Ecto neural progenitor cell (in vitro differentiated cells): ENCODE results near the gene CIB4.

Experiments used
- DNase-seq: peaks from one replicate; pipeline ENCODE4 v3.0.0-alpha.2; 2018; ENCODE audit warnings: low spot score

The CIB4 gene

GRCh38 chr2:26550276-26551015, 90.7 kb downstream of the CIB4 start:
- DNase-seq, result no peak

DNA sequence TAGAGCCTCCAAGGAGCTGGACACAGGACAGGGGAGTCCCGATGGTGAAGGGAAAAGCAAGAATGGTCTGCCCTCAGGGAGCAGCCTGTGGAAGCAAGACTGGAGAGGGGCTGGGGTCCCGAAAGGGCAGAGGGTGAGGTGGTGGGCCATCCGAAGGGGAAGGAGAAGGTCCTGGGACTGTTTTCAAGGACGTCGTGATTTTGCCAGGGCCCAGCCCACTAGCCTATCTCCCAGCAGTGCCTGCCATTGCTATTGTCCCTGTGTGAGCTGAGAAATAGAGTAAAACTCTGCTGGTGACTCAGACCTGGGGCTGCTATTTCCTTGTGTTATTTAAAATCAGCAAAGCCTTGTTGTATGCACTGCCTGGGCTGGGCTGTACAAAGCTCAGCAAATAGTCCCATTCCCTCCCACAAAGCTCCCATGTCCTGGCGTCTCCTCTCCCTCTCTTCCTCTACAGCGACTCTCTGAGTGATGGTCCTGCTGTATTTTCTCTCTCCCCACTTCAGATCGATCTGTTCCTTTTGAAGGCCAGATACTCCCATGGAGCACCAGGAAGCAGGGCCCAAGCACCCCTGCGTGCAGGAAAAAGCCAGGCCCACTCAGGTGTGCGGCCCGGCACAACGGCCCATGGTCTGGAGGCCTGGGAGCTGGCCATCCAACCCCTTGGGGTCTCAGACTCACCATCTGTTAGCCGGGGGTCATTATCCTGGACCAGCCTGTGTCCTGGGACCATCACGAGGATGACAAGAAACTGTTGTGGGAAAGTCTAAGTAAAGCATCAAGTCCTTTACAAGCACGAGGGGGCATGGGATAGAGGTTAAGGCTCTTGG, 98.3 kb downstream of the CIB4 start:
- DNase-seq, result no peak

- DNase-seq, result no peak
These were observed 99.0 kb downstream of the CIB4 start for GRCh38 chr2:26542194-26542455.

GRCh38 chr2:26541401-26542193, 99.6 kb downstream of the CIB4 start:
- DNase-seq, result no peak

DNA sequence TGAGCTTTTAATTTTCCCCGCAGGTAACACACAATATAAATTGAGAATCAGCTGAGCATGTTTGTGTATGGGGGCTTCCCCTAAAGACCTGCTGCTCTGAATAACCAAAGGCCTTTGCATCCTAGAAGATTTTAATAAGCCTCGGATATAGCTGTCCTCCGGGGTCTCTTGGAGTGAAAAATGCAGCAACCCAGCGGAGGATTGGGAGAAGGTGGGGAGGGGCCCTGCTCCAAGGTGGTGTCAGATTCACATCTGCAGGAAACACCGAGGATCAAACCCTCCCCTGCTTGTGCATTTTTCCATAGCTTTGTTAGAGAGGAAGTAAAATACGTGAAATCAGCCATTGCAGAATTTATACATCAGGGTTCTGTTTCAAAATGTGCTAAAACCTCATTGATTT, 100.2 kb downstream of the CIB4 start:
- no peak for DNase-seq

GRCh38 chr2:26540306-26540705, 100.9 kb downstream of the CIB4 start:
- DNase-seq, result no peak

GRCh38 chr2:26537826-26538475, 103.2 kb downstream of the CIB4 start:
- no peak for DNase-seq

DNA sequence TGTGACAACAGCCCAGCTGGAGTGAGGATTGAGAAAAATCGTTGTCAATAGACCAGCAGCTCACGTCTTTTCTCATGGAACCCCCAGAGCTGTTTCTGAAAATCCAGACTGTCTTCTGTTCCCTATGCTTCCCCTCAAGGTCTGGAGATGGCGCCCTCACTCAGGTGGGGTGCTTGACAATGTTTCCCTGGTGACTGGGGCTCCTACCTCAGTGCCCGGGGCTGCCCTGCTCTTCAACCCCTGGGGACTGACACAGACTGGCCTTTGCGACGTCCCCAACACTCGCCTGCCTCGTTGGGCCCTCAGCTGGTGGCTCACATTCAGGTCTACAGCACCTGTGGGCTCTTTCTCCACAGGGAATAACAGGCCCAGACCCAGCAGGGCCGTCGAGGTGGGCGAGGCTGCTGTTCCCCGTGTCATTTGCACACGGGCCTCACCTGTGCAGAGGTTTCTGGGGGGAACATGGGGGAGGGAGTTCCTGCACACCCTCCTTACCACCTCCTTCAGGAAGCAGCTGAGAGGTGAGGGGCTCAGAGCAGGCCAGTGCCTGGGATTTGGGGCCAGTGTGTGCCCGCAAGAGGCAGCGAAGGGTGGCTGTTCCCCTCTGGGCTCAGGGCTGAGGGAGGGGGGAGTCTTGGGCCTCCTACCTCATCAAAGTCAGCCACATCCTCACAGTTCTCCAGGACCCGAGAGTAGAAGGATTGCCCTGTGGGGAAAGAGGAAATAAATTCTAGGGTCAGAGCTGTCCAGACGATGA, 103.9 kb downstream of the CIB4 start:
- no peak for DNase-seq

- DNase-seq, result no peak
These were observed 104.6 kb downstream of the CIB4 start for GRCh38 chr2:26536371-26537068.

- DNase-seq, result no peak
These were observed 105.4 kb downstream of the CIB4 start for GRCh38 chr2:26535663-26536275.

DNA sequence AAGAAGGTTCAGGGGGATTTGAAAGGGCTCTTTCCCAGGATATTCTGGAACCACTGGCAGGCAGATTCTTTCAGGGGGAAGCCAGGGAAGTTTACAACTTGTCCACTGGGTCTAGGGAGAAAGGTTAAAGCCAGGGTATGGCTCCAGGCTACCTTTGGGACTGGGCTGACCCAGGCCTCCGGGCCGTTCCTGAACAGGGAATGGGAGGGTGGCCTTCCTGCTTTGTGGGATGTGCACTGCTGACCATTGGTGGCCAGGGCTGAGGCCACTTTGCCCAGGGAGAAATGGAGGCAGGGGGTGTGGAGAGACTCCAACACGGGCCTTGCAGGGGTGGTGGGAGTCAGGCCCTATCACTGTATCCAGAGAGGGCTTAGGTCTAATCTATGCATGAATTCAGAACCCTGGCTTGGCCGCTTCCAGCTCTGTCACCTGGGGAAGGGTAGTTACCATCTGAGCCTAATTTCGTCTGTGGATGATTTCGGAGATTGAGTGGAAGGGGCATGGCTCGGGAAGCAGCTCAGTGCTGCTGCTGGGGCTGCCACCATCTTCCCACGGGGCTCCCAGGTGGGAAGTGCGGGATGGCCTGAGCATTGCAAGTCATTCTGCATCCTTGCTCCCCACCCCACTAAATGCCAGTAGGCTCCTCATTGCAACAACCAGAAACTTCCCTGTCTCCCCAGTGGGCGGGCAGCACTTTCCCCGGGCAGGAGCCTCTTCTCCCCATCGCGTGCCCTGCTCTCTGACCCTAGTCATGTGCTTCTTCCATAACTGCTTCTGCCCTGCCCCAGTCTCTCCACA, 106.1 kb downstream of the CIB4 start:
- DNase-seq, result no peak

DNA sequence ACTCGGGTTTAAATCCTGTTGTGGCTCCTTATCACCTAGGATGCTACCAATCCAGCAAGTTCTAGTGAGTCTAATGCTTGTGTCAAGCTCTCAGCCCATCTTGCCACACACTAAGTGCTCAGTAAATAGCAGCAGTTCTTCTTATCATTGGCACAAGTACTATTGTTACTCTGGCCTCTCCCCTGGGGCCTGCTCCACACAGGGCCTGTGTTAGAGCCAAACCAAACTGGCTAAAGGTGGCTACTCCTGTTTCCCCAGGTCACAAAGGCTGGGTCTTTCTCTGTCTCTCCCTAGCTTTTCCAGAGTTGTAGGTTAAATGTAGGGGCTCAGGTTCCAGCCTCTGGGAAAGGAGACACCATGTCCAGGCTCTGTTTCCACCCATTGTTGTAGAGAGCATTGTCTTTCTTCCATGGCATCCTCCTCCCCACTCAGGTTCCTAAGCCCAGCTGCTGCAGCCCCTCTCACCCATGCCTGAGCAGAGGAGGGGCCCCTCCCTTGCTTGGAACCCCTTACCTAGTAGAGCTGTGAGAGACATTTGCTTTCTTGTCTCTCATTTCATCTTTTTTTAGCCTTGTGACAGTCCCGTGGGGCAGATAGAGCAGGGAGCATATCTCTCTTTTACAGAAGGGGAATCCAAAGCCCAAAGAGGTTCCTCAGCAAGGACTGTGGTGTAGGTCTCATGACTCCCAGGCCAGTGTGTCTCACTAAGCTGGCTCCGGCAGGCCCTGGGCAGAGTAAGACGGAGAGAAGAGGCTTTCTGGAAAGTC, 106.9 kb downstream of the CIB4 start:
- no peak for DNase-seq

DNA sequence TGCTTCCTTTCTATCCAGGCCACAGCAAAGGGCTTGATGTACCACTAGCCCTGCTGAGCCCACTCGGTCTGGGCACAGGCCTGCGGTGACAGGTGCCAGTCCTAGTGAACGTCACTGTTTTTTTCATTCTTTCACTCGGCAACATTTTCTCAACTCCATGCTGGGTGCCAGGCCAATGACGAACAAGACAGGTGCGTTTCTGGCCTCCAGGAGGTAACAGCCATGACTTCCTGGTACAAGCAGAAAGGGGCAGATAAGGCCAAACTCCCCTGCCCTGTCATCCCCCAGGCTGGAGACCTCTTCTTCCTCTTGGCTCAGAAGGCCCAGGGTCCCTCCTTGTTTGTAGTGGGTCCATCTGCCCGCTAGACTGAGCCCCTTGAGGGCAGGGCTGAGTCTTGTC, 107.5 kb downstream of the CIB4 start:
- DNase-seq, result no peak

DNA sequence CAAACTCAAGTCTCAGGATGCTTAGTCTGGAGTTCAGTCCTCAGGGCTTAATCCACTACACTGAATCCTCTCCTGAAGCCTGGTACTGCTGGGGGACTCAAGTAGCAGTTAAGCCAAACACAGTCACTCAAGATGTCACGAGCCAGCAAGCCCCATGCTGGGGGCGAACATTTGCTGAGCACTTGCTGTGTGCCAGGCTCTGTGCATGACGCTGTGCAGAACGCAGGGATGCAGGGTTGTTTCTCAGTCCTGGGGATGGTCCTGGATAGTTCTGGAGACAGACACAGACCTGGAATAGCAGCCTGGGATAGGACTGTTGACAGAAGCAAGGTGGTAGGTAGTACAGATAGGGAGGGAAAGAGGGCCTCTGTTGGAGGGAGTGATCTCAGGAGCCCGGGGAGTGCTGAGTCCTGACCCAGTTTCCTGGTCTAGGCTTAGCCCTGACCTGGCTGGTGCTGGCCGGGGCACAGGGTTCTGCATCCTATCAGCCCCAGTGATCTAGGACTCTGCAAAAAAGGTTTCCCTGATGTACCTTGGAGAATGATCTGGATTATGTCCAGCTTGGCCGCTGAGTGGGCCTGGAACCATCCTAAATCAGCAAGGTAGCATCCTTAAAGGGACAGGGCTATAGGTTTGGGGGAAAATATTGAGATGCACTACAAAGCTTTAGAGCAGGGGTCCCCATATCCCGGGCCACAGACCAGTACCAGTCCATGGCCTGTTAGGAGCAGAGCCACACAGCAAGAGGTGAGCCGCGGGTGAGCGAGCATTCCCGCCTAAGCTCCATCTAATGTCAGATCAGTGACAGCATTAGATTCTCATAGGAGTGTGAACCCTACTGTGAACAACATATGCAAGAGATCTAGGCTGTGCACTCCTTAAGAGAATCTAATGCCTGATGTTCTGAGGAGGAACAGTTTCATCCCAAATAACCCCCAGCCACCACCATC, 108.6 kb downstream of the CIB4 start:
- DNase-seq, result no peak
